ENCODE data around the gene LARP4.

DNA sequence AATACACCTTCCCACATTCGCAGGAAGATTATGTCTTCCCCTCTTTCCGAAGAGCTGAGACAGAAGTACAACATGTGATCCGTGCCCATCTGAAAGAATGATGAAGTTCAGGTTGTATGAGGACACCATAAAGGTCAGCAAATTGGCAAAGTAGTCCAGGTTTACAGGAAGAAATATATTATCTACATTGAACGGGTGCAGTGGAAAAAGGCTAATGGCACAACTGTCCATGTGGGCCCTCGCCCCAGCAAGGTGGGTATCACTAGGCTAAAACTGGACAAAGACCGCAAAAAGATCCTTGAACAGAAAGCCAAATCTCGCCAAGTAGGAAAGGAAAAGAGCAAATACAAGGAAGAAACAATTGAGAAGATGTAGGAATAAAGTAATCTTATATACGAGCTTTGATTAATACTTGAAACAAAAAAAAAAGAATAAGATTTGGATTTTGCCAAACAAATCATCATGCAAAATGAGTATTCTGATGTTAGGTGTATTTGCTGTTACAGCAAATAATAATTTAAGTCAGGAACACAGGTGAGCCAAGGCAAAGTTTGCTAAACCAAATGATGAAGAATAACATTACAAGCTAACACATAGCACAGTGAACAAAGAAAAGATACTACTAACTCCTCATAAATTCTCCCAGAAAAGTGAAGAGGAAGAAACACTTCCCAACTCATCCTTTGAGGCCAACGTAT lies 34.8 kb upstream of the LARP4 start:
- TF ChIP-seq, protein P1, sequence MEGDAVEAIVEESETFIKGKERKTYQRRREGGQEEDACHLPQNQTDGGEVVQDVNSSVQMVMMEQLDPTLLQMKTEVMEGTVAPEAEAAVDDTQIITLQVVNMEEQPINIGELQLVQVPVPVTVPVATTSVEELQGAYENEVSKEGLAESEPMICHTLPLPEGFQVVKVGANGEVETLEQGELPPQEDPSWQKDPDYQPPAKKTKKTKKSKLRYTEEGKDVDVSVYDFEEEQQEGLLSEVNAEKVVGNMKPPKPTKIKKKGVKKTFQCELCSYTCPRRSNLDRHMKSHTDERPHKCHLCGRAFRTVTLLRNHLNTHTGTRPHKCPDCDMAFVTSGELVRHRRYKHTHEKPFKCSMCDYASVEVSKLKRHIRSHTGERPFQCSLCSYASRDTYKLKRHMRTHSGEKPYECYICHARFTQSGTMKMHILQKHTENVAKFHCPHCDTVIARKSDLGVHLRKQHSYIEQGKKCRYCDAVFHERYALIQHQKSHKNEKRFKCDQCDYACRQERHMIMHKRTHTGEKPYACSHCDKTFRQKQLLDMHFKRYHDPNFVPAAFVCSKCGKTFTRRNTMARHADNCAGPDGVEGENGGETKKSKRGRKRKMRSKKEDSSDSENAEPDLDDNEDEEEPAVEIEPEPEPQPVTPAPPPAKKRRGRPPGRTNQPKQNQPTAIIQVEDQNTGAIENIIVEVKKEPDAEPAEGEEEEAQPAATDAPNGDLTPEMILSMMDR (conservative IDR thresholded peaks at IDR 0.05; ENCODE audit: low read length), result no peak
- no peak for TF ChIP-seq EZH2phosphoT487 (IDR thresholded peaks at IDR 0.05; ENCODE audit: borderline replicate concordance, low read depth, low read length)
